Measurements from ENCODE around the gene UPK1B.
"Not testable (repeated sequence)": the region's sequence is repeated elsewhere in the genome, so short reads cannot be mapped to it uniquely, and the experiment has no call there.

Gene UPK1B

DNA sequence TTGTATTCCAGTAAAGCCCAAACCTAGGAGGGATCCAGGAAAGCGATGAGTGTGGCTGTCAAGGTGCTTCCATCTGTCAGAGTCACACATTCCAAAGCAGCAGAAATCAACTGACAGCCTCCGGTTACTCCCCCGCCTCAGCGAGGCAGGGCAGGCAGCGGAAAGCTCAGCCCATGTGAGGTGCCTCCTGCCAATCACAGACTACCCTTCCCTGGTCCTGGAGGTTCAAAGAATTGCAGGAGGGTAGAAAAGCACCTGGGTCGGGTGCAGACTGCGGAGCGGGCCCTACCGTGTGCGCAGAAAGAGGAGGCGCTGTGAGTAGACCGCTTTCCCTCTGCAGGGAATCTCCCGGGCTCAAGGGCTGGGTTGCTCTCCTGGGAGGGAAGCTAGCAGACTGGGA lies at the start of gene UPK1B:
UPK1B (plus strand) TSS at position 274 of the 400 bp plus-strand sequence. CDS start 13,144 bp downstream, outside the sequence.
- DNase-seq: no peak

DNA sequence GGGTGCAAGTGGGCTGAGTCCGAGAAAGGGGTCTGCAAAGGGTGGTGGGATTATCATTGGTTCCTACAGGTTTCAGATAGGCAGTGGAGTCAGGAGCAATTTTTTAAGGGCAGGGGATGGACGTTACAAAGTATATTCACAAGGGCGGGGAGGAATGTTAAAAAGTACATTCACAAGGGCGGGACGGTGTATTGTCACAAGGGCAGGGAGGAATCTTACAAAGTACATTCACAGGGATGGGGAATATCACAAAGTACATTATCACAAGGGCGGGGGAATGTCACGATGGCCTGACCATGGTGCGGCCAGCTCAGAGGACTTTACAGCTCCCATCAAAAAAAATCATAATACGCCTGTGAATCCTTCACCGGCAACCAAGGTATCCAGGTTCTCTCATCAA lies 48.1 kb upstream of the UPK1B start:
- no peak for DNase-seq

DNA sequence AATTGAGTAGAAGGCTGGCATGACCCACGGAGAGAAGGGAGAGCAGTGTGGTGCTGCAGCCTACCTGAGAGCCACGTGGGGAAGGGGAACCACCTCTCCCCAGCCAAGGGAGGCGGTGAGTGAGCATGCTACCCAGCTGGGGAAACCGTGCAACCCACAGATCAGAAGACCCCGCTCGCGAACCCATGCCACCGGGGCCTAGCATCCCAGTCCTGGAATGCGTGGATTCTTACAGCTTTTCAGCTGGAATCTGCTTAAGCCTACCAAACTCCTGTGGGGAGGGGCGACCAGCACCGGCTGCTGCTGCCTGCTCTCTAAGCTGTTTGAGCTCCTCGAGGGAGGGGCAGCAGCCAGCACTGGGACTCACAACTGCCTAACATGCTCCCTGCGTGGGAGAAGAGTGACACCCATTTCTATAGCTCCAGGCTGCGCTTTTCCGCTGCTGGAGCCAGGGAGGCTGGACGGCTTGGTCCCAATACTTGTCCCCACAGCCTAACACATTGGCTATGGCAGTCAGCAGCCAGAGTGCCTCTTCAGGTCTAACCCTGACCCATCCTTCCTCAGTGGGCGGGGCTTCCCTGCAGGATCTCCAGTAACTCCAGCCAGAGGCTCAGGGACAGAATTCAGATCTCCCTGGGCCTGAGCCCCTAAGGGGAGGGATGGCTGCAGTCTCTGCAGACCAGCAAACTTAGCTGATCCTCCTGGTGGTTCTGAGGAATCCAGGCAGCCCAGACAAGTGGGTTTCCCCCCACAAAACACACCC lies 47.5 kb upstream of the UPK1B start:
- no peak for DNase-seq

DNA sequence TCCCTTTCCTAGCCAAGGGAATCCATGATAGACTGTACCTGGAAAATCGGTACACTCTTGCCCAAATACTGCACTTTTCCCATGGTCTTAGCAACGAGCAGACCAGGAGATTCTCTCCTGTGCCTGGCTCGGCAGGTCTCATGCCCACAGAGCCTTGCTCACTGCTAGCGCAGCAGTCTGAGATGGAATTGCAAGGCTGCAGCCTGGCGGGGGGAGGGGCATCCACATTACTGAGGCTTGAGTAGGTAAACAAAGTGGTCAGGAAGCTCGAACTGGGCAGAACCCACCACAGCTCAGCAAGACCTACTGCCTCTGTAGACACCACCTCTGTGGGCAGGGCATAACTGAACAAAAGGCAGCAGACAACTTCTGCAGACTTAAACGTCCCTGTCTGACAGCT lies 43.1 kb upstream of the UPK1B start:
- not testable (repeated sequence) for DNase-seq

DNA sequence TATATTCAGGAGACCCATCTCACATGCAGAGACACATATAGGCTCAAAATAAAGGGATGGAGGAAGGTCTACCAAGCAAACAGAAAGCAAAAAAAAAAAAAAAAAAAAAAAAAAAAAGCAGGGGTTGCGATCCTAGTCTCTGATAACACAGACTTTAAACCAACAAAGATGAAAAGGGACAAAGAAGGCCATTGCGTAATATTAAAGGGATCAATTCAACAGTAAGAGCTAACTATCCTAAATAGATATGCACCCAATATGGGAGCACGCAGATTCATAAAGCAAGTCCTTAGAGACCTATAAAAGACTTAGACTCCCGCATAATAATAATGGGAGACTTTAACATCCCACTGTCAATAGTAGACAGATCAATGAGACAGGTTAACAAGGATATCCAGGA lies 41.1 kb upstream of the UPK1B start:
- not testable (repeated sequence) for DNase-seq

DNA sequence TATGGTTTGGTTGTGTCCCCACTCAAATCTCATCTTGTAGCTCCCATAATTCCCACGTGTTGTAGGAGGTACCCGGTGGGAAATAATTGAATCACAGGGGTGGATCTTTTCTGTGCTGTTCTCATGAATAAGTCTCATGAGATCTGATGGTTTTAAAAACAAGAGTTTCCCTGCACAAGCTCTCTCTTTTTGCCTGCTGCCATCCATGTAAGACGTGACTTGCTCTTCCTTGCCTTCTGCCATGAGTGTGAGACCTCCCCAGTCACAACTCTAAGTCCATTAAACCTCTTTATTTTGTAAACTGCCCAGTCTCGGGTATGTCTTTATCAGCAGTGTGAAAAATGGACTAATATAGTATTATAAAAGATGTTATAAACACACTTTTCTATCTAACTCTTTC lies 34.0 kb upstream of the UPK1B start:
- DNase-seq: not testable (repeated sequence)

DNA sequence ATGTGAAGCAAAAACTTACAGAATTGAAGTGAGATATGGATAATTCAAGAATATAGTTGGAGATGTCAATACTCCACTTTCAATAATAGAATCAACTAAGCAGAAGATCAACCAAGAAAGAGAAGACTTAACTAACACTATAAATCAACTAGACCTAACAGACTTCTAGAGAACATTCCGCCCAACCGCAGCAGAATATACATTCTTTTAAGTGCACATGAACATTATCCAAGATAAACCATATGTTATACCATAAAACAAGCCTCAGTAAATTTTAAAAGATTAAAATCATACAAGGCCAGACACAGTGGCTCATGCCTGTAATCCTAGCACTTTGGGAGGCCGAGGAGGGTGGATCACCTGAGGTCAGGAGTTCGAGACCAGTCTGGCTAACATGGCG lies 32.9 kb upstream of the UPK1B start:
- DNase-seq: no peak

DNA sequence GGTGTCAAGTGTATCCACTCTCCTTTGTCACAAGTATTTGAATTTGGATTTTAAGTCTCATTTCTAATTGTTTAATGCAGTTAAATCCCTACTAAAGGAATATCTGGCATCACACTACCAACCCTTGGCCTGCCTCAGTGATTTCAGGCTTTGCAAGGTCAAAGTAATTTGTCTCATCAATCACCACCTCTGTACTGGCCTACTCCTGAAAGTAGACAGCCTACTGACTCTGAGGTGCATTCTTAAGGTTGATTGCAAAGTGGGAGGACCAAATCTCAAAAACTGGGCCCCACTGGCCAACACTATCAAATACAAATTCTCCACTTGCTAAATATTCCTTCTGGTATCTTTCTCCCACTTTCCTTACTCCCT lies 28.3 kb upstream of the UPK1B start:
- DNase-seq: no peak

DNA sequence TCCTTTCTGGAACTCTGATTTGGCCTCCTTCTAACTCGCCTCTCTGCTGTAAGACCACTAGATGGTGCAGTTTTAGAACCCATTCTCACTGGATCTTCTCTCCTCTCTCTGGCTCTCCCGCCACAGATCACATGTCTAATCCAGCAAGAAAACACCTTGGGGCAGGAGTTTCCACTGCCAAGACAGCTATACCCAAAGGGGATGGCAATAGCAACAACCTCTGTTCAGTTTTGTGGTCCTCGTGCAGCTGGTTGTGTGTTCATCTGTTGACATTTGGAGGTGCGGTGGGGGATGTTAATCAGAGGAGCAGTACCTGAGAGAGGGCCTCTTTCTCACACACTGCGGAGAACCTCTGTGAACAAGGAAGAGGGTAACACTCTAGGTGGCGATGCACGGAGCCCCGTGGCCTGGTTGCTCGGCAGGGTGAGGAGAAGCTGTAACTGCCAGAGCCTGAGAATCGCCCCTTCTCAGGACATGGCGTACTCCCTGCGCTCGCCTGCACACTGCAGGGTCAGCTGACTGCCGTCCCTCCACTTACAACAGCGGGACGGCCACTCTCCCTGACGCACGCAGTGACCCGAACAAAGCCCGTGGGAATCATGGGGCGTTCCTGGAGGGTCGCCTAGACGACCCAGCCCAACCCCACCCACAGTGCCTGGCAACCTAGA lies 27.8 kb upstream of the UPK1B start, which contains the start of gene TEX55:
TEX55 (plus strand) TSS at position 666 of the 668 bp plus-strand sequence. CDS start 25 bp downstream, outside the sequence.
- peak; percentile 59 for DNase-seq

DNA sequence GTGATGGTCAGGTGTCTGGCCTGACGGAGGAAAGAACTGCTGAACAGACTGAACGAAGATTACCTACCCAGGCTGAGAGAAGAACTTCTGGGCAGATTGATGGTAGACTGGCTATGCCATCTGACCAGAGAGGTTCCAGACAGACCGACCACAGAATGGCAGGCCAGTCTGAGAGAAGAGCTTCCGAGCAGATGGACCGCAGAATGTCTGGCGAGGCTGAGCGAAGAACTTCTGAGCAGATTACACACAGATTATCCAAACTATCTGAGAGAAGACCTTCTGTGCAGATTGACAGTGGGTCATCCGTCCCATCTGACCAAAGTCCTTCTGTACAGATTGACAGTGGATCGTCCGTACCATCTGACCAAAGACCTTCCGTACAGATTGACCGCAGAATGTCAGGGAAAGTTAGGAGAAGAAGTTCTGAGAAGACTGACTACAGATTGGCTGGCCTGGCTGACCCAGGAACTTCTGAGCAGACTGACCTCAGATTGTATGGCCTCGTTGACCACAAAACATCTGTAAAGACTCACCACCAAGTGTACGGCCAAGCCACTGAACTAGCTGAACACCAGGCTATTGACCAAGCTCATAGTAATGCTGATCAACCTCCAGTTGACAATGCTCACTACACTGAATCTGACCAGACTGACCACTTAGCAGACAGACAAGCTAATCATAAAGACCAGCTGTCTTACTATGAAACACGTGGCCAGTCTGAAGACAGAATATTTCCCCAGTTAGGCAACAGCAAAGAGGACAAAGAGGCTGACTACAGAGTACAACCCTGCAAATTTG lies 26.6 kb upstream of the UPK1B start:
- DNase-seq: no peak

DNA sequence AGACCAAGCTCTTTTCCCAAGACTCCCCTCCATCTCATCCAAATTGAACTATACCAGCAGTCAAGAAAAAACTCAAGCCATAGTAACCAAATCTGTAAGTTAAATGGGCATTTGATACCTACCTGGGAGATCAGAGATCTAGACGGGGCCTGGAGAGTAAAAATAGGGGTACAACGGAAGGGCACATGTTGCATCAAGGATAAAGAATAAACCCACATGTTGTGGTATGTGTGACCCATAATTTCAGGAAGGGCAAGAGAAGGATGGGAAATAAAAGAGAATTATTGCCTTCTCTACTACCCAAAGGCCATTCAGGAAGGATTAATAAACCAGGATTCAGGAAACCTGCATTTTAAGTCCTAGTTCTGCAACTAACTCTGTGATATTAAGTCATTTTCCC lies 25.9 kb upstream of the UPK1B start:
- no peak for DNase-seq

DNA sequence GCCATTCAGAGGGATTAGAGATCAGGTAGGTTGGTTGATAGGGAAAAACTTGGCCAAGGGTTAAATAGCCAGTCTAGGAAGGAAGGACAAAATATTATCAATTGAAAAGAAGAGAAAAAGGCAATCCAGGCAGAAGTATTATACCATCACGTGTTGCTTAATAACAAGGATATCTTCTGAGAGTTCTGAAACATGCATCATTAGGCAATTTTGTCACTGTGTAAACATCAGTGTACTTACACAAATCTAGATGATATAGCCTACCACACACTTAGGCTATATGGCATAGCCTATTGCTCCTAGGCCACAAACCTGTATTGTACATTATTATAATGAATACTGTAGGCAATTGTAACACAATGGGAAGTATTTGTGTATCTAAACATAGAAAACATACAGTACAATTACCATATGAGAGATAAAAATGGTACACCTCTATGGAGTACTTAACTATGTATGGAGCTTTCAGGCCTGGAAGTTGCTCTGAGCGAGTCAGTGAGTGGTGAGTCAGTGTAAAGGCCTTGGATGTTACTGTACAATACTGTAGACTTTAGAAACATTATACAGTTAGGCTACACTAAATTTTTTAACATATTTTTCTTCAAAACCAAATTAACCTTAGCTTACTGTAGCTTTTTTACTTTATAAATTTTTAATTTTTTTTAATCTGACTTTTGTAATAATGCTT lies 24.8 kb upstream of the UPK1B start:
- no peak for DNase-seq

DNA sequence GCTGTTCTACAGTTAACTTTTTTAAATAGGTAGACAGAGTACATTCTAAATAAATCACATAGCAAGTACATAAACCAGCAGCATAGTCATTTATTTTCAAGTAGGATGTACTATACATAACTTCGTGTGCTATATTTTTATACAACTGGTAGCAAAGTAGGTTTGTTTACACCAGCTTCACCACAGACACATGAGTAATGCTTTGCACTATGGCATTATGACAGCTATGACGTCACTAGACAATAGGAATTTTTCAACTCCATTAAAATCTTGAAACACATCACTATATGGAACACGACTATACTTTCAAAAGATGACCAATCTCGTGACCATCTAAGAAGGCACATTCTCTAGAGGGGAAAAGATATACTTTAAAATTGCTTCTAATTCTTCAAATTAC lies 23.9 kb upstream of the UPK1B start:
- DNase-seq: no peak

DNA sequence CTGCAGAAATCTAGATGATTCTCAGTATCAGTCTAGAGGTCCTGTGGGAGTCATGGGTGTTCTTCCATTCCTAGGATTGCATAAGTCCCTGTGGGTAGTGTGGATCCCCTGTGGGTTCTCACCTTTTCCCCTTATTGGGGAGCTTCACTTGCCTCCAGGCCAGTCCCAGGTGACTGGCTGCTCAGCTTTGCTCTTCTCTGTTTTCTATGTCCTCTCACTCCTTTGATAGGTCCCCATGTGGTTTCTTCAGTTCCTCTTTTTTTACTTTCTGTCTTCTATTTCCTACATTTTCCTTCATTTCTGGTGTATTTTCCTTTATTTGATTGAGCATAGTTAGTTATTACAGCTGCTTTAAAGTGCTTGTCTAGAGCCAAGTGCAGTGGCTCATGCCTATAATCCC lies 16.5 kb upstream of the UPK1B start:
- no peak for DNase-seq

DNA sequence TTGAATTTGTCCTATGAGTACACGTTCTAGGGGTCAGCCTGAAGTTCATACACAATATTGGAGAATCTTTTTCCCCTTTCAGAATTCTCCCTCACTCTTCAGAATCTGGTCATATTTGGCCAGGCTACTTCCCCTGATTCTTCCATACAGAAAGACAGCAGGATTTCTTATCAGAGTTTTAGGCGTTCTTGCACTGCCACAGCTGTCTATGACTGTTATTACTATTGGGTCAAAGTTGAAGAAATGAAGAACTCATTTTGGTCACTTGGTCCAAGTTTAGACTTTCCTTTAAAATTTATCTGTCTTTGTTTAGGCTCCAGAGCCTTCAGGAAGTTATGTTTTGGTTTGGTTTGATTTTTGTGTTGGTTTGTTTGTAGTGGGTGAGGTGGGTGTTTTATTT lies 15.4 kb upstream of the UPK1B start:
- DNase-seq: no peak

DNA sequence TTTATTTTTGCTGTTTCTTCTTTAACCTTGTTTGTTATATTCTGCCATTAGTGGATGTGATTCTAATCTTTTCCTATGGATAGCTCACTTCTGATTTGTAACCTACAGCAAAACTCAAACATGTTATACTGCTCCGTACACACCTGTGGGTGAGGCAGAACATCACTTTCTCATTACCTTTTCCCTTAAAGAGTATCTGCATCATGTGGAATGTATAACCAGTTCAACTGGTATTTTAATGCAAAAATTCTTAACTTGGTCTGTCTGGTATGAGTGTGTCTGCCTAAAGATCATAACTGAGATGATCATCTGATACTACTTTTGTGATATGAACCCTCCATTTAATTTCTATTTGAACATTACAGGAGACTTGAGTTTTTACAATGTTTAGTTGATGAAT lies 13.0 kb upstream of the UPK1B start:
- no peak for DNase-seq

DNA sequence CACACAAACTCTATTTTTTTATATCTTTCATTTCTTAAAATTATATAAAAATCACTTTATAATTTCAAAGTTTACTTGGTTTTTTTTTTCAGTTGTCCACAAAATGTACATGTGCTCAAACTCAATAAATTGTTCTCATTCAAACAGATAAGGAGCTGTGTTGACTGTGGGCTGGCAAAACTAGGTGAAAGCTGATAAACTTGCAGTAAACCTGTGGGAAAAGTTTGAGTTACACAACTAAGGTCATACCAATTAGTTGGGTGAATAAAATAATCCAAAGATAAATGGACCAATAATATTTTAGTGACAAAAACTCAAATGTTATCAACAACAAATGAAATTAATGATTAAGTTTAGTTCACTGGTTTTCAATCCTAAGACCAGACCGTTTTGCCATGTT lies 12.6 kb upstream of the UPK1B start:
- no peak for DNase-seq

DNA sequence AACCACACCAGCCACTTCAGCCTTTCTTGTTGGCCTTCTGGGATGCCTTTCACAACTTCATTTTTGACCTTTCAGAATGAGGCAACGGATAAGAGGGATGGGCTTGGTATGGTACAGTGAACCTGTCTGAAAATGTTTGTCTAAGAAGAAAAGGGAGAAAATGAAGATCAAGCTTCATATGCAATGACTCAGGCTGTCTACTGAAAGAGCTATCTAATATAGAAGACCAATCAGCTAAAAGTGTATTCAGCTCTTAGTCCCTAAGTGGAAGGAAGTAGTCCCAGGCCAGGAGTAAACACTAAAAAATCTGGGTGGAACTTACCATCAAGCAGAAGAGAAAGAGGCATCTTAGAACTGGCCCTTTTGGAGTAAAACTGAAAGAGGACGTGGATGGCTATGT lies 12.2 kb upstream of the UPK1B start:
- no peak for DNase-seq

DNA sequence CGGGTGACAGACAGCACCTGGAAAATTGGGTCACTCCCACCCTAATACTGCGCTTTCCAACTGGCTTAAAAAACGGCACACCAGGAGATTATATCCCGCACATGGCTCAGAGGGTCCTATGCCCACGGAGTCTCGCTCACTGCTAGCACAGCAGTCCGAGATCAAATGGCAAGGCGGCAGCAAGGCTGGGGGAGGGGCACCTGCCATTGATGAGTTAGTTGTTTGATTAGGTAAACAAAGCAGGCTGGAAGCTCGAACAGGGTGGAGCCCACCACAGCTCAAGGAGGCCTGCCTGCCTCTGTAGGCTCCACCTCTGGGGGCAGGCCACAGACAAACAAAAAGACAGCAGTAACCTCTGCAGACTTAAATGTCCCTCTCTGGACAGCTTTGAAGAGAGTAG lies 8.7 kb upstream of the UPK1B start:
- DNase-seq: not testable (repeated sequence)

DNA sequence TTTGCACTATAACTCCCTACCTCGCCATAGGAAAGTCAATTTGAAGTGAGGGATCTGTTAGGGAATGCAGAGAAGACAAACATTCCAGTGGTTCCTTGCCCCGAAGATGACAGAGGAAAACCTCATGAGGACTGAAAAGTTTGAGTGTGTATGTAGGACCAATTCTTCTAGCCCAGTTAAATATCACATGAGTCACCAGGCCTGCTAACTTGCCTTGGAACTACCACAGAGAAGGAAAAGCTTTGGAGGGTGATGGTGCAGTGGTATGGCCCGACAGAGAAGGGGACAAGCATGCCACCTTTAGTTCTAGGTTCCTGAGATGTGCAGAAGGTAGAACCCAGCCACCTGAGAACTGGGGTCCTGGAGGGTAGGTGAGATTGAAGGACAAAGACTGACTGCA lies 2.6 kb upstream of the UPK1B start:
- no peak for DNase-seq

DNA sequence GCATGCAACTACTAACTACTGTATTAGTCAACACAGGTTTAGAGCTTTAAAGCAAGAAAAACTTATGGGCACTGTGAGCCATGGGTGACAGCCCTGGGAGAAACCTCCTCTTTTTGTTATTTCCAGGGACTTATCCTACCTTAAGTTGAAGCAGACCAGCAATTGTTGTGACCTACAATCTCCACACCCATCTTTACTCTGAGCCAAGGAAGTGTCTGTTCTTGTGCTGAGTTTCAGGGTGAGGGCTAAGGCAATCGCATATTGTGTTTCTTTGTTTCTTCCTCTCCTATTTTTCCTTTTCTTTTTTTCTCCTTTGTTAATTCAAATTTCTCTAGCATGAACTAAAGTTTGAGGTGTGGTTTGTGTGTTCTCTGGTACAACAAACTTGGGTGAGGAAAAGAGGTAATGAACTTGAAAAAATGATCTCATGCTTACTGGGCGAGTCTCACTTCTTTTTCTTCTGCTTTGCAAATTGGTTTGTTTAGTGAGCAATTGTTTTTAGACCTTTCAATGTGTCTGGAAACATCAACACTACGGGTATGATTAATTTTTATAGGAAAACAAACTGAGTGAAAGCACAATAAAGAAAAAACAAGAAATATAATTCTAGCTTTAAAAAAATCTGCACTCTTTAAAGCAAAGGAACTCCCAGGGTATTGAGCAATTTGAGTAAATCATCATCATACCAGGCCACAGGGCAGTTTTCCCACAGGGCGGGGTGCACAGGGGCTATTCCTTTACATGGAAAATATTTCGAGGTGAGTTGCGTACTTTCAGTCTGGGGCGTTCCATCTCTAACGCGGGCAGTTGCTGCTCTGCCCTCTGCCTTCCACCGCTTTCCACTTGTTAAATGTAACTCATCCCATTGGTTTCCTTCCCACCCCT lies 2.7 kb downstream of the UPK1B start:
- DNase-seq: no peak

DNA sequence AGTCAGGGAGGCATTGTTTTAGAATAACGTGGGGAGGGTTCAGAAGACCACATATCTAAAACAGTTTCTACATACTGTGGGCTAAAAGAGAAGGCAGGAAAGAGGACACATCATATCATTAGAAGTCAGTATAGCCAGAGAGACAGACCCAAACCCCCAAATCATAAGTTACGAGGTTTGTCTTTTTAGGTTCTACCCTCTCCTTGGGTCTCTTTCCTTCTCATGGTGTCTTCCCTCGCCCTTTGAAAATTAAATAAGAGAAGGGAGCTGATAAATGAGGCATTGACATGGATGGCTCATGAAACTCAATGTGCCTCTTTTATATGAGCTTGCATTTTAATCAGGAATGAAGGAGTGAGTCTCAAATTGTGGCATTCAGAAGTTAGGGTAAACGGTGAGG lies 3.4 kb downstream of the UPK1B start:
- DNase-seq: no peak
